ENCODE data around the gene EML6. TPM values are rescaled to one million over a fixed set of nuclear protein-coding genes. Genes with fewer than 3 reads are reported as not detected.

Gene EML6
- total RNA-seq, 1 donor from 2014 or later, result 0.90 TPM

DNA sequence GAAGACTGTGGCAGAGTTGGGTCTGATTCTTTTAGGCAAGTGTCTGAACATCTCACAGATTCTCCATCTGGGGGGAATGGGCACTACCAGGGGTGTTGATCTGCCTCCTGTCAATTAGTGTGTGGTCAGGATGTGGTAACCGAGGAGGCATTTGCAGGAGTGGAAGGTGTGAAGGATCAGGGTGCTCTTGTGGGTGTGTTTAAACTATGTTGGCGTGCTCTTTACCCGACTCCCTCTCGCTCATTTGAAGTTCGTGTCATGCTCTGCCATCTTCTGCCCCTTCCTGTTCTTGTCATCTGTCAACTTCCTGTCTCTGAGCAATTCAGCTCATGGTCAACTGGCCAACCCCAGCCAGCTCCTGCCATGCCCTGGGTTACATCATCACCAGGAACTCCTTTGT, 218.9 kb downstream of the EML6 start:
- TF ChIP-seq, protein P1, sequence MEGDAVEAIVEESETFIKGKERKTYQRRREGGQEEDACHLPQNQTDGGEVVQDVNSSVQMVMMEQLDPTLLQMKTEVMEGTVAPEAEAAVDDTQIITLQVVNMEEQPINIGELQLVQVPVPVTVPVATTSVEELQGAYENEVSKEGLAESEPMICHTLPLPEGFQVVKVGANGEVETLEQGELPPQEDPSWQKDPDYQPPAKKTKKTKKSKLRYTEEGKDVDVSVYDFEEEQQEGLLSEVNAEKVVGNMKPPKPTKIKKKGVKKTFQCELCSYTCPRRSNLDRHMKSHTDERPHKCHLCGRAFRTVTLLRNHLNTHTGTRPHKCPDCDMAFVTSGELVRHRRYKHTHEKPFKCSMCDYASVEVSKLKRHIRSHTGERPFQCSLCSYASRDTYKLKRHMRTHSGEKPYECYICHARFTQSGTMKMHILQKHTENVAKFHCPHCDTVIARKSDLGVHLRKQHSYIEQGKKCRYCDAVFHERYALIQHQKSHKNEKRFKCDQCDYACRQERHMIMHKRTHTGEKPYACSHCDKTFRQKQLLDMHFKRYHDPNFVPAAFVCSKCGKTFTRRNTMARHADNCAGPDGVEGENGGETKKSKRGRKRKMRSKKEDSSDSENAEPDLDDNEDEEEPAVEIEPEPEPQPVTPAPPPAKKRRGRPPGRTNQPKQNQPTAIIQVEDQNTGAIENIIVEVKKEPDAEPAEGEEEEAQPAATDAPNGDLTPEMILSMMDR (IDR thresholded peaks at IDR 0.05; ENCODE audit: unreplicated experiment), result no peak
- DNase-seq (ENCODE audit: low spot score), result no peak
- no peak overlapping the region for H3K4me3 Mint-ChIP-seq (ENCODE audit: unreplicated experiment)
- H3K4me1 Mint-ChIP-seq (ENCODE audit: unreplicated experiment), result peaks cover 5% of the 10 kb centered on the region
- H3K27ac Mint-ChIP-seq (ENCODE audit: unreplicated experiment), result no peak overlapping the region
- peaks cover 13% of the 10 kb centered on the region for H3K27me3 Mint-ChIP-seq (ENCODE audit: unreplicated experiment)
- no peaks in the 10 kb centered on the region for H3K9me3 Mint-ChIP-seq (ENCODE audit: unreplicated experiment)
- peaks cover 10% of the 10 kb centered on the region for H3K36me3 Mint-ChIP-seq (ENCODE audit: low read depth, unreplicated experiment)

DNA sequence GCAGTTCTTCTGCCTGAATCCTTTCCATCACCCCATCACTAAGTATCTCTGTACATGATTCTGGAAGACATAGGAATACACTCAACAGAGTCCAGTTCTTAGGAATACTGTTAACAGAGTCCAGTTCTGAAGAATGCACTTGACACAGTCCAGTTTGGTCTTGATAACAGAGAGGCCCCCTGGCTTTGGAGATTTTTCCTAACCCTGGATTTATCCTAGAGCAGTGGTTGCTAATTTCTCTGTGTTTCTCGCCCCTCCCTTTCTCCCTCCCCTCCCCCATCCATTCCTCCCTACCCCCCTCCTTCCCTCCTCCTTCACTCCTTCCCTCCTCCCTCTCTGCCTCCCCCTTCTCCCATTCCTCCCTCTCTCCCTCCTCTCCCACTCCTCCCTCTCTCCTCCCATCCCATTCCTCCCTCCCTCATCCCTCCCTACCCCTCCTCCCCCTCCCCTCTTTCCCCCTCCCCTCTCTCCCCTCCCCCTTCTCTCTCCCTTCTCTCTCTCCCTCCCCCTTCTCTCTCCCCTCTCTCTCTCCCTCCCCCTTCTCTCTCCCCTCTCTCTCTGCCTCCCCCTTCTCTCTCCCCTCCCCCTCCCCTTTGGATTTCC, 221.4 kb downstream of the EML6 start:
- TF ChIP-seq, protein P1 (IDR thresholded peaks at IDR 0.05; ENCODE audit: unreplicated experiment), result no peak
- Mint-ChIP-seq H3K27me3 (ENCODE audit: unreplicated experiment) (peaks cover 17% of the 10 kb centered on the region), H3K4me1 (ENCODE audit: unreplicated experiment) (peaks cover 8% of the 10 kb centered on the region), H3K9me3 (ENCODE audit: unreplicated experiment) (no peaks in the 10 kb centered on the region), H3K4me3 (ENCODE audit: unreplicated experiment) (no peak overlapping the region), H3K27ac (ENCODE audit: unreplicated experiment) (no peak overlapping the region), H3K36me3 (ENCODE audit: low read depth, unreplicated experiment) (peaks cover 10% of the 10 kb centered on the region)
- DNase-seq (ENCODE audit: low spot score), result no peak

DNA sequence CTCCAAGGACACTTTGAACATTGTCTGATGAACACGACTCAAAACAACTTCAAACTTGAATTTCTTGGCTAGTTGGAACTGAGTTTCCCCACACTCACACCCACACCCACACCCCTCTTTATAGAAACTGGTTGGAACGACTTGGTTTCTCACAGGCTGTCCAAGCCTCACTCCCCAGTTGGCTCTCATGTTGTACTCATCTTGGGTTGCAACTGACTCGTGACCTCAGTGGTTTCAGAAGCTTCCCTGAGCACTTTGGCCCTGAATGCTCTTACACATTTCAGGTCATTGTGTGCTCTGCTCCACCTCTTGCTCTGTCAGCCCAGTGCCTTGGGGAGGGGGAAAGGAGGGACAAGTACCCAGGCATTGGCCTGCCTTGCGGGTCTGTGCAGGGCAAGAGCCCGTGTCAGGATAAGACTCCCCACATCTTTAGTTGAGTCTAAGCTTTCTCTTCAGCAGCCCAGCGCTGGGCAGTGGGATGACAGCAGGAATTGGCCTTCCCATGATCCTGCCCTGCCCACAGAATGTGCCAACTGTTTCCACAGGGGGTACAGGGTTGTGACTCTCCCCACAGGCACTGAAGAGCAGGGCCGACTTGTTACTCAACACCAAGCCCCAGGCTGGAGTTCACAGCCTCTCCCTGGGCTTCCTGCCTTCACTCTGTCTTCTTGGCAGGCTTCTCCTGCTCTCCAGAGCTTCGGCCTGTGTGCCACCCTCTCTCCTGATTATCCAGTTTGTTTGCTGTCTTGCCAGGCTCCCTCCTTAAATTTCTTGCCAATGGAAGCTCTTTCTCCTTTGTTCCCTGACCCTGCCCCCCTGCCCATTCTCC, 222.1 kb downstream of the EML6 start:
- H3K4me3 Mint-ChIP-seq (ENCODE audit: unreplicated experiment), result peak overlapping the region; percentile 68
- TF ChIP-seq, protein P1 (IDR thresholded peaks at IDR 0.05; ENCODE audit: unreplicated experiment), result no peak
- no peaks in the 10 kb centered on the region for H3K9me3 Mint-ChIP-seq (ENCODE audit: unreplicated experiment)
- H3K4me1 Mint-ChIP-seq (ENCODE audit: unreplicated experiment), result peaks cover 8% of the 10 kb centered on the region
- no peak for DNase-seq (ENCODE audit: low spot score)
- H3K27ac Mint-ChIP-seq (ENCODE audit: unreplicated experiment), result peak overlapping the region; percentile 57
- peaks cover 17% of the 10 kb centered on the region for H3K27me3 Mint-ChIP-seq (ENCODE audit: unreplicated experiment)
- H3K36me3 Mint-ChIP-seq (ENCODE audit: low read depth, unreplicated experiment), result peaks cover 10% of the 10 kb centered on the region

DNA sequence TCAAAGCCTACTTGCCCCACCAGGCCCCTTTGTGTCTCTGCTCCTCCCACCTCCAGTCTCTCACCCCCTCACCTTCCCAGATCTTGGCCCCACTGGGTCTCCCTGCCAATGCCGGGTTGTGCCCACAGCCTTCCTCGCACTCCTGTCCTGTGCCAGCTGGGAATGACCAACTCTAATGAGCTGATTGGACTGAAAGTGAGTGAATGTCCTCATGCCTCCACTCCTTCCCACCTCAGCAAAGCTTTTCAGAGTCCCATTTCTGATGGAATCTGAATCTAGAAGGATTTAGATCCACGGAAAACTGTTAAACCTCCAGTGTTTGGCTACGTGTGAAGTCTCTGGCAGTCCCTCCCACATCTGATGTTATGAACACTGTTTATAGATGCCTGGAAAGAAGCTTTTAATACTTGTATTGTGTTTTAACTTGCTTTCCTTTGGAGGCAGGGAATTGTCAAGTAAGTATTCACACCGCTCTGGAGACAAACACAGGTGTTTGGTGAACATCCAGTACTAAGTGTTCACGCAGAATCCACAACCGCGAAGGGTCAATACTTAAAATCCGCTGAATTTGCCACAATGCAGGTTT, 222.9 kb downstream of the EML6 start:
- Mint-ChIP-seq H3K4me3 (ENCODE audit: unreplicated experiment) (peak overlapping the region; percentile 43), H3K36me3 (ENCODE audit: low read depth, unreplicated experiment) (peaks cover 10% of the 10 kb centered on the region), H3K27ac (ENCODE audit: unreplicated experiment) (peak overlapping the region; percentile 70), H3K27me3 (ENCODE audit: unreplicated experiment) (peaks cover 17% of the 10 kb centered on the region), H3K4me1 (ENCODE audit: unreplicated experiment) (peaks cover 8% of the 10 kb centered on the region), H3K9me3 (ENCODE audit: unreplicated experiment) (no peaks in the 10 kb centered on the region)
- TF ChIP-seq, protein P1 (IDR thresholded peaks at IDR 0.05; ENCODE audit: unreplicated experiment), result no peak
- no peak for DNase-seq (ENCODE audit: low spot score)
